WTC11 (cell line): ENCODE measurements around the gene GALNT12.

Source experiments
- ATF3 ChIP-seq: sonication (generic); formaldehyde crosslinking; conservative IDR thresholded peaks from 2 replicates; pipeline ENCODE4 v1.8.1; 2022; ENCODE audit warnings: mild to moderate bottlenecking, missing genetic modification reagents
- IRF2 ChIP-seq: sonication (generic); formaldehyde crosslinking; IDR thresholded peaks from 2 replicates; pipeline ENCODE4 v1.8.0; 2022; ENCODE audit warnings: low read depth, missing genetic modification reagents, borderline replicate concordance
- JUN ChIP-seq: sonication (generic); formaldehyde crosslinking; IDR thresholded peaks from 2 replicates; pipeline ENCODE4 v1.8.0; 2023; ENCODE audit warnings: mild to moderate bottlenecking, missing genetic modification reagents
- NFYB ChIP-seq: sonication (generic); formaldehyde crosslinking; conservative IDR thresholded peaks from 2 replicates; pipeline ENCODE4 v1.8.0; 2022; ENCODE audit warnings: low read depth, missing genetic modification reagents
- ZNF416 ChIP-seq: fragments of 250-450 bp; sonication (Bioruptor Pico); IDR thresholded peaks from 2 replicates; pipeline ENCODE4 v1.9.0; 2021; ENCODE audit warnings: mild to moderate bottlenecking, inconsistent platforms
- ZNF423 ChIP-seq: fragments of 250-450 bp; sonication (Bioruptor Pico); IDR thresholded peaks from 2 replicates; pipeline ENCODE4 v2.1.2; 2022; ENCODE audit warnings: mild to moderate bottlenecking, moderate library complexity

GRCh38 chr9:98829766-98830165 is 22.3 kb downstream of the GALNT12 start:
- no peak for TF ChIP-seq ZNF416 (CRISPR knock-in tag)
- TF ChIP-seq IRF2: no peak
- no peak for TF ChIP-seq ATF3 (CRISPR knock-in tag)
- TF ChIP-seq JUN: no peak
- no peak for TF ChIP-seq ZNF423
- no peak for TF ChIP-seq NFYB (CRISPR knock-in tag)
